HG03196 (cell line): Measurements from ENCODE around the gene FGD6.
"Not testable (repeated sequence)": the region's sequence is repeated elsewhere in the genome, so short reads cannot be mapped to it uniquely, and the experiment has no call there.

Source experiments
- ATAC-seq: cut with Tn5 transposase; IDR thresholded peaks from one replicate; pipeline ENCODE4 v1.9.1; 2021; ENCODE audit not compliant: unreplicated experiment

Gene FGD6

DNA sequence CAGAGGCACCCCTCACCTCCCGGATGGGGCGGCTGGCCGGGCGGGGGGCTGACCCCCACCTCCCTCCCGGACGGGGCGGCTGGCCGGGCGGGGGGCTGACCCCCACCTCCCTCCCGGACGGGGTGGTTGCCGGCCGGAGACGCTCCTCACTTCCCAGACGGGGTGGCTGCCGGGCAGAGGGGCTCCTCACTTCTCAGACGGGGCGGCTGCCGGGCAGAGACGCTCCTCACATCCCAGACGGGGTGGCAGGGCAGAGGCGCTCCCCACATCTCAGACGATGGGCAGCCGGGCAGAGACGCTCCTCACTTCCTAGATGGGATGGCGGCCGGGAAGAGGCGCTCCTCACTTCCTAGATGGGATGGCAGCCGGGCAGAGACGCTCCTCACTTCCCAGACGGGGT is 18.4 kb upstream of the FGD6 start:
- not testable (repeated sequence) for ATAC-seq

DNA sequence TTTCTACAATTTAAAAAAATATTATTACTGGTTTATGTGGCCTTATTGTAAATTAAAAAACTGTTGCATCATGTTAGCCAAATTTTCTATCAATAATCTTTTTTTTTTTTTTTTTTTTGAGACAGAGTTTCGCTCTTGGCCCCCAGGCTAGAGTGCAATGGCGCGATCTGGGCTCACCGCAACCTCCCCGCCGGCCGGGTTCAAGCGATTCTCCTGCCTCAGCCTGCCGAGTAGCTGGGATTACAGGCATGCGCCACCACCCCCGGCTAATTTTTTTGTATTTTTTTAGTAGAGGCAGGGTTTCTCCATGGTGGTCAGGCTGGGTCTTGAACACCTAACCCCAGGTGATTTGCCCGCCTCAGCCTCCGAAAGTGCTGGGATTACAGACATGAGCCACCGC is 16.9 kb upstream of the FGD6 start:
- ATAC-seq, result not testable (repeated sequence)

DNA sequence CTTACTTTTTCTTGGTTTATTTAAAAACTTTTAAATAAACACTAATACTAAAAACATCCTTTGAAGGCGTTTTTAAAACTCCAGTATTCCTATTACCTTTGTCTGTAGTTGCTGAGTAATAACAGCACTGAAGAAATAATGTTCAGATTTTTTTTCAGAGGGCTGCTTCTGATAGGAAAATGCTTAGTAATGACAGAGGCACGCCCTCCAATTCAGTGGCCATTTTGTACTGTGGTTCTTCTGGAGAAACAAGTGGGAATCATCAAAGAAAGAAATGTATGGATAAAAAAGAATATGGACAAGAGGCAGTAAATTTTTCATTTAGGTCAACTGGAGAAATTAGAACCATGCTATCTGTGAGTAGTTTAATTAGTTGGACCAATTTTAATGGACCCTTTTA is 13.9 kb upstream of the FGD6 start:
- no peak for ATAC-seq

DNA sequence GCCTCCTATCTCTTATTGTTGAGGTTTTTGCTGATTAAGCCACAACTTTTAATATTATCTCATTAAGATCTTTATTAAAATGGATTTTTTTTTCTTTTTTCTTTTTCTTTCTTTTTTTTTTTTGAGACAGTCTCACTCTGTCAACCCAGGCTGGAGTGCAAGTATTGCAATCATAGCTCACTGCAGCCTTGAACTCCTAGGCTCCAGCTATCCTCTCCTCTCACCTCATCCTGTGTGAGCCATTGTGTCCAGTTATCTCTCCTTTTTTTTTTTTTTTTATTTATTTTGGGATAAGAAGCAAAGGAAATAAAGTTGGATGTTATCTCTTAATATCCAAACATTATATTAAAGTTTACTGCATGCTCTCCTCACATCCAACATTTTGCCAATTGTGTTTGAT is 13.0 kb upstream of the FGD6 start:
- ATAC-seq, result no peak

DNA sequence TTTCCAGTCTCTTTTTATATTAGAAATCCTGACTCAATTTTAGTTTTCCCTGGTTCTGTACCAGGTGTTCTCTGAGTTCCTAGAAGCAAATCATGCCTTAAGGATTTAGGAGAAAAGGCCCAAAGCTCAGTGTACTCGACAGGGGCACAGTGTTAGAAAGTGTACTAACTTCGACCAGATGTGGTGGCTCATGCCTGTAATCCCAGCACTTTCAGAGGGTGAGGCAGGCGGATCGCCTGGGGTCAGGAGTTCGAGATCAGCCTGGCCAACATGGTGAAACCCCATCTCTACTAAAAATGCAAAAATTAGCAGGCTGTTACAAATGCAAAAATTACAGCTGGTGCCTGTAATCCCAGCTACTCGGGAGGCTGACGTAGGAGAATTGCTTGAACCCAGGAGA is 12.4 kb upstream of the FGD6 start:
- no peak for ATAC-seq

DNA sequence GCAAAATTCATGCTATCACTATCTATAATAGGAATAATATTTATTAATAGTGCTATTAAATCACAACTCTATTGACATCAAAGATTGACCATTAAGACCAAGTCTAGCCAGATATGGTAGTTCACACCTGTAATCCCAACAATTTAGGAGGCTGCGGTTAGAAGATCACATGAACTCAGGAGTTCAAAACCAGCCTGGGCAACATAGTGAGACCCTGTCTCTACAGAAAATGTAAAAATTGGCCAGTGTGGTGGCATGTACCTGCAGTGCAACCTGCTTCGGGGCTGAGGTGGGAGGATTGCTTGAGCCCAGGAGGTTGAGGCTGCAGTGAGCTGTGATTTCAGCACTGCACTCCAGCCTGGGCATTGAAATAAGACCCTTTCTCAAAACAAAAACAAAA is 11.3 kb upstream of the FGD6 start:
- no peak for ATAC-seq

DNA sequence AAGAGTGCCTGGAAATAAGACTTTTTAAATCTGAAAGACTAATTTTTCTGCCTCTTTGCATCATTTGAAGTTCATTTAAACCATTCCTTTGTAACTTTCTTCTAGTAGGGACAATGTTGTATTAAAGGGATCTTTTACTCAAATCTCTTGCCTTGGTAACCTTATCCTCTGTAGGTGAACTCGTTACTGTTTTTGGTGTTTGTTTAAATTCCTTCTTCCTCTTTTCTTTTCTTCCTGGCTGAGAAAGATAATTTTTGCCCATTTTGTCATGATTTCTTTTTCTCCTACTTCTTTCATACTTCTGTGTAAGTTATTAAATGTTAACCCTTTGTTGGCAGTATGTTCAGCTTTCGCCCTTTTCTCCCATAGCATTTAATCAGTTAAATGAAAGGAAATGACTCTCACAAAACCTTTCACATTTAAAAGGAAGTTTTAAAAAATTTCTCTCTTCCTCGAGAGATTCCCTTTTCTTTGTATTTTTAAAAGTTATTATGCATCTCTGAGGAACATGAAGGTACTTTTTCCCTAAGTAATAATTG is 10.6 kb upstream of the FGD6 start:
- no peak for ATAC-seq

DNA sequence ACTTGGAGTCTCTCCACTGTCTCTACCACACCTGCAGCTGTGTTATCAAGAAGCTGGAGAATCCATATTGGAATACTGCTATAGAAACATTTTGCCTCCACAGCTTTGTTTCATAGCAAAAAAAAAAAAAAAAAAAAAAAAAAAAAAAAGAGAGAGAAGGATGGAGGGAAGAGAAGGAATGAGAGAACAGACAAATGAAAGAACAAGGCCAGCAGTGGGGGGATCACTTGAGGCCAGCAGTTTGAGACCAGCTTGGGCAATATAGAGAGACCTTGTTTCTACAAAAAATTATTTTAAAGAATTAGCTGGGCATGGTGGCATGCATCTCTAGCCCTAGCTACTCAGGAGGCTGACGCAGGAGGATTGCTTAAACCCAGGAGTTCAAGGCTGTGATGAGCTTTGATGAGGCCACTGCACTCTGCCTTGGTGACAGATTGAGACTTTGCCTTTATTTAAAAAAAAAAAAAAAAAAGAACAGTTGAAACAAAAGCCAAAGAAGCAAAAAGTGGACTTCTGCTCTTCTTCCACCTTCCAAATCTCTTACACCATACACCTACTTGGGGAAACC is 8.5 kb upstream of the FGD6 start:
- ATAC-seq, result no peak

DNA sequence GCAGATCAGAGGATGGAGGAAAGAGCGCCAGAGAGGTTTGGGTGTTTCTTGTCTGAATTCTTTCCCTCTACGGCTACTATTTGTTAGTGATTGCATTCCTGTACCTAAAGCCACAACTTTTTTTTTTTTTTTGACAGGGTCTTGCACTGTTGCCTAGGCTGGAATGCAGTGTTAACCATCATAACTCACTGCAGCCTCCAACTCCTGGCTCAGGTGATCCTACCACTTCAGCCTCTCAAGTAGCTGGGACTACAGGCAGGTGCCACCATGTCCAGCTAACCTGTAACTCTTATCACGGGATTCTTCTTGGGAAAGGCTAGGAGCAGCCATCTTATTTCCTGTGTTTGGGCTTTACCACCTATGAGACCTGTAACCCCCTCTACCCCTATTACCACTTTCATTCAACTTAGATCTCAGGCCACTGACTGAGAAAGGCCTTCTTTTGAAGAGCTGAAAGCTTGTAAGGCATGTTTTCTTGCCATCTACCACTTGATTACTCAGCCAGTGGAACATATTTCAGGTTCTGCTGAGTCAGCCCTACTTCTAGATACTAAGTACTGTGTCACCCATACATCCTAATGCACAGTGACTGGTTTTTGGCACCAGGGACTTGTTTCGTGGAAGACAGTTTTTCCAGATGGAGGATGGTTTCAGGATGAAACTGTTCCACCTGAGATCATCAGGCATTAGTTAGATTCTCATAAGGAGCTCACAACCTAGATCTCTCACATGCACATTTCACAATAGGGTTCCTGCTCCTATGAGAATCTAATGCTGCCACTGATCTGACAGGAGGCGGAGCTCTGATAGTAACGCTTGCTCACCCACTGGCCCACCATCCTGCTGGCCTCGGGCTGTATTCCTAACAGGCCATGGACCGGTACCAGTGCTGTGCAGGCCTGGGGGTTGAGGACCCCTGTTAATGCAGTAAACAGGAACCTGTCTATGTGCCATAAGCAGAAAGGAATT is 7.2 kb upstream of the FGD6 start:
- ATAC-seq, result no peak

DNA sequence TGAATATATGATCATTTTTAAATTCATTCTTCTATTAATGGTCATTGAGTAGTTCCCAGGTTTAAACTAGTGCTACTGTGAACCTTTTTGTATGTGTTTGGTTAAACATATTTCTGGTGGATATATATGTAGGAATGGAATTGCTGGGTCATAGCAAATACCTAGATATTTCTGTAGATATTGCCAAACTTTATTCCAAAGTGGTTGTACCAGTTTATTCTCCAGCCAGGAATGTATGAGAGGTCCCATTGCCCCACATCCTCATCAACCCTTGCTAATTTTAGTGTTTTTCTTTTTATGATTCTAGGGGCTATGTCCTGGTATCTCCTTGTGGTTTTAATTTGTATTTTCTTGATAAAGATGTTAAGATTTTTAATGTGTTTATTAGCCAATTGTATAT is 3.5 kb upstream of the FGD6 start:
- no peak for ATAC-seq

DNA sequence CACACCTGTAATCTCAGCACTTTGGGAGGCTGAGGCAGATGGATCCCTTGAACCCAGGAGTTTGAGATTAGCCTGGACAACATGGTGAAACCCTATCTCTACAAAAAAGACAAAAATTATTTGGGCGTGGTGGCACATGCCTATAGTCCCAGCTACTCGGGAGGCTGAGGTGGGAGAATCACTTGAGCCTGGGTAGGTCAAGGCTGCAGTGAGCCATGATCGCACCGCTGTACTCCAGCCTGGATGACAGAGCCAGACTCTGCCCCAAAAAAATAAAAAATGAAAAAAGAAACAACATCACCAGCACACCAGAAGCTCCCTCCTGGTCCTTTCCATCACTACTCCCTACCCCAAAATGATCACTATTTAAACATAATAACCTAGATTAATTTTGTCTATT is 2.9 kb upstream of the FGD6 start:
- no peak for ATAC-seq

DNA sequence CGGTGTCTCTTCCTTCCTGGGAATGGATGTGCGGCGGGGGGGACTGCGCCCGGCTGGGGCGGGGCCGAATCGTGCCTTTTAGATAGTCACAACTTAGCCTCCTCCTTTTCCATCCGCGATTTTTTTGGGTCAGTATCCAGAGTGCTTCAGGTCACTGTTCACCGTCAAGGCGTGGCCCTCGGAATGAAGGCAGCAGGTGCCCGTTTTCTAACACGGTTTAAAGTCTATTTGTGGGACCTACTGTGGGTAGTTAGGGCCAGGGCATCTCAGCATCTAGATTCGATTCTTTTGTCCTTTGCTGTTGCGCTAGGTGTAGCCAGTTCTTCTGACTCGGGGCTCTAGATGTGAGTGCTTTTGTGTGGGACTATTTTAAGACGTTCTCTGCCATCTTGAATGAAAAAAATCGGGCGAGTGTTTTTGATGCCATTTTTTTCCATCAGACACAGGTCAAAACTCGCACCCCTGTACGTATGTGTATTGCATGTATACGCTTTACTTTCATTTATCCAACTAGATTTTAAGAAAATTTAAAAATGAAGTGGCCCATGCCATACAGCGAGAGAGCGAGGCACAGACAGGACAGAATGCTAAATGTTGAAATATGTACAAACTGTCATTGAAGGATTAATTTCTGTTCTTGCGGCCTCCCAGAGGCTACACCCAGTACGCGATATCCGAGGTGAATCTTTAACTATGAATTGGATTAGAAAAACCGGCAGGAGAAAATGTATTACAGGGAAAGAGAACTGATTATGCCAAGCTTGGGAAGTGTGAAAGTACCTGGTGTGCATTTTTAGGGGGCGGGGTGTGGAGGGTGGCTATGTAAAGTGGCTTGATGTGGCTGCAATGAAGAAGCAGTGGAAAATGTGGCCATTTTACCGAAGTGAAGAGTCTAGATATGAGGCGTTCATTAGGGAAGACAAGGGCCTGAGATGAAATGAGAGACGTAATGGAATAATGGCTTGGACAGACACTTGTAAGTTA is 1.2 kb upstream of the FGD6 start:
- ATAC-seq, result peak; percentile 11

DNA sequence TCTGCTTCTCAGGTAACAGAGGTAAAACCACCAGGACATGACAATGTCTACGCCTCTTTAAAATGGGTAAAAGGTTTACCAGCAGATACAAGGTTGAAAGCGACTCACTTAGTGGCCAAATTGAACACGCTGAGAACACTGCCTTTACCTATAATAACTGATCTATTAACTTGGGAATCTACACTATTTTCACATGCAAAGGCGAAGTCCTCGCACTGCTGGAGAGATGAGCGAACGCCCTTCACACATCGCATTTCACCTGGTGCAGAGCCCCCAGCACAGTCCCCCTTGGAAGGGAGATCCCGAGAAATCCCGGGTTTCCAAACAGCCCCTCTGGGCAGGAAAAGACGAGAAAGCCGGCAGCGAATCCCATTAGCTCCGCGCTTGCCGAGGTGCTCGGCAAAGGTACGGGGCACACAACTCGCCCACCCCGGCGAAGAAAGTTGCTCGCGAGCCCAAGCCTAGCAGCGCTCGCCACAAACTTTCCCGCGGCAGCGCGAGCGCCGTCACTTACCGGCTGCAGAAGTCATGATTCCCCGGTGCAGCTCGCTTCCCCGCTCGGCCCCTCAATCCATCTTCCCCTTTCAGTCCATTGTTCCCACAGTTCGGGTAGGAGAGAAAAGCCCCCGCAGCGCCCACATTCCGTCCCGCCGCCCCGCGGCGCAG is 423 bp downstream of the FGD6 start:
- no peak for ATAC-seq

DNA sequence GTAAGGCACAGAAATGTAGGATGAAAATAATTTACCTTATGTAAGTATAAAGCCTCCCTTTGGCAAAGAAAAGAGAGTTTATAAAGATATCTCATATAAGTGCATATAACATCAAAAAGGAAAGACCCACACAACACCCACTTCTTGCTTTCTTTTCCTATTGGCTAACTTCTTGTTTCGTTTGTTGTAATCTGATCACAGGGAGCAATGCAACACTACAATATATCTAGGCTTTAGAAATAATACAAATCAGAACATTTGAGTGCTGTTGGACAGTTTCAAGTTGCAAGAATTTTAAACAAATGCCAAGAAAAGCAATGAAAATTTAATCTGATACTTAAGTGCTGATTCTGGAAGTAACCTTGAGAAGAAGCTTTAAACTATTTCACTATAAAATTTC is 1.3 kb downstream of the FGD6 start:
- no peak for ATAC-seq

DNA sequence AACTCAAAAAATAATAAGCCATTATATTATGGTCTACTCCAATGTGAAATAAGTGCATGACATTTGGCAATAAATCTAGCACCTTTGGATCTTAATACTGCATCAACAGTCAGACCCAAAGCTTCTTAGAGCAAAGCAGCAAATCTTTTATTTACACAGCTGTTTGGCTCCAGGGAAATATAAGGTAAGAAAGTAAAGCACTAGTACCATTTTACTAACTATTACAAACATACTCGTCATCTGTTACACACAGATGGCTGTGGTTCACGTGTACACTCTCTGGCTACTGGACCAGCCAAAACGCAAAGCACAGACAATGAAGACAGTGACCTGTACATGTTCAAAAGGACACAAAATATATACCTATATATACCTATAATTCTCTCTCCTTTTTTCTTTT is 2.8 kb downstream of the FGD6 start:
- no peak for ATAC-seq

DNA sequence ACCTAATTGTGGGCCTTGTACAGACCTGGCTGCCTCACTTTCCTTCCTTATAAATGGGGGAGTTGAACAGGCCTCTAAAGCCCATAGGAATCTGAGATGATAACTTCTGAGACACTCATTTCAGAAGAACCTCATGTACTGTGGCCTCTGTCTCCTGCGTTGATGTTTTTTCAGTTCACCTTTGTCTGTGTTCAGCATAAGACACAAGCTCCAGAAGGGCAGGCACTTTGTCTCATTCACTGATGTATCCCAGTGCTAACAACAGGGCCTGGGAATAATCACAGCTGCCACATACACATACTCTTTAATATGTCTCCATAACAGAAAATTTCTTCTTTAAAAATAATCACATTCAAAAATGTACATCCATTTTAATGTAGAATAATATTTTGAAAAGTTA is 3.3 kb downstream of the FGD6 start:
- no peak for ATAC-seq

DNA sequence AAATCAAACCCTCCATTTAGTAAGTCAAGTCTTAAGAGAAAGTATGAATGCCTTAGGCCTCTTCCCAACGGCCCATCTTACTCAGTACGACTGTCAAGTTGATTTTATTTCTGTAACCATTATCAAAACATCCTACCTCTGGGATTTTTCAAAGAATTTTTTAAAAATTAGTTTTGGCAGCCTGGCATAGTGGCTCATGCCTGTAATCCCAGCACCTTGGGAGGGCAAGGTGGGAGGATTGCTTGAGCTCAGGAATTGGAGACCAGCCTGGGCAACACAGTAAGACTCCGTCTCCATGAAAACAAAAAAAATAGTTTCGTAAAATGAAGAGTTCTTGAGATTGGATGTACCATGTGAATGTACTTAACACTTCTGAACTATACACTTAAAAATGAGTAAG is 4.1 kb downstream of the FGD6 start:
- no peak for ATAC-seq

DNA sequence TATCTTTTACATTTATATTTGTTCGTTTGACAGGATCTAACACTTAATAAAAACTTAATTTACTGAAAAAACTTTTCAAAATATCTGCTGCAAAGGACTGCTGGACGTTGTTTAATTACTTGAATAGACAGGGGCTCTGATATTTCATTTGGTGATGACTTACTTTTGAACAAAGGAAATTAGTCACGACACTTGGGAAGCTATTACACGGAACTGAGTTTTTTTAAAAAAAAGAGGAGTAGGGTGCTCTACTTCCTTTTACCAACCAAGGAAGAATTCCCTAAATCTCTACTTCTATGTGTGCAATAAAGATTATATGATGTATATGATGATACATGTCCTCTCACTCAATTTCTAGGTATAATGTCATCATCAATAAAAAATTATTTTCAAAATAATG is 4.7 kb downstream of the FGD6 start:
- ATAC-seq, result no peak

DNA sequence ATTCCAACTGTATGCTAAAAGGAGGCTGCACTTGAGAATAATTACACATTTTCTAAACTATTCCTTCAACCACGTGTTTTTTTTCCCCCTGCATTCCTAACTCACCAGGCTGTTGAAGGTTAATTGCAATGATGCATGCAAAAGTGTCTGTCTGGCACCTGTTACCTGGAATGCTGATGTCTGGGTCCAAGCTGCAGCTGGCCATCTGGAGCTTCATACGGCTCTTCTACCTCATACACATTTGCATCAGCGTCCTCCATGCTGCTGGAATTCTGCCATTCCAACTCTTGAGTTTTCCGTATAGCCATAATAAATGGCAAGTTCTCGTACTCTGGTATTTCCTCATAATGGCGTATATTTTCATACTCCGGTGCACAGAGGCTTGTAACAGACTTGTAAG is 8.6 kb downstream of the FGD6 start:
- no peak for ATAC-seq

DNA sequence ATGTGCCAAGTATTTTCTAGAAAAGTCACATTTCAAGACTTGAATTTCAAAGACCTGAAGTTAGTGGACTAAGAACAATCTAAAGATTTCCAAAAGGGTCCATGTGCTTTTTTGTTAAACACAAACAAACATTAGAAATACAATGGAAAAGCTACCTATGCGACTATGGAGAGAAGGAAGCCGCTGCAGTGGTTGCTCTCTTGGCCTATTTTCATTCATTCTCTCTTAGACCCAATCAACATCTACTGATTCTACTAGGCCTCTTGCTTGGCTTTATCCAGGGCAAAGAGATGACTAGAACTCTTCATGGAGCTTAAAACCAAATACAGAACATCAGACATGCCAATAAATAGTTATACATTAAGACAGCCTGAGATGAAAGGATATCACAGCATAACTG is 9.9 kb downstream of the FGD6 start:
- ATAC-seq, result no peak

DNA sequence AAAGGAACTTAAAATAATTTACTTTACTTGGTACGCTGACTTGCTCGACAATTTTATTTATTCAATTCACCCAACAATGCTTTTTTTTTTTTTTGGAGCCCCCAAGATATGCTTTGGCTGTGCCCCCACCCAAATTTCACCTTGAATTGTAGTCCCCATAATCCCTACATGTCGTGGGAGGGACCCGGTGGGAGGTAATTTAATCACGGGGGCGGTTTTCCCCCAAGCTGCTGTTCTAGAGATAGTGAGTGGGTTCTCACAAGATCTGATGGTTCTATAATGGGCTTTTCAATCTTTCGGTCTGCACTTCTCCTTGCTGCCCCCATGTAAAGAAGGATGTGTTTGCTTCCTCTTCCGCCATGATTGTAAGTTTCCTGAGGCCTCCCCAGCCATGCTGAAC is 10.4 kb downstream of the FGD6 start:
- ATAC-seq, result no peak
